ENCODE data around the gene ROBO2. TPM values are rescaled to one million over a fixed set of nuclear protein-coding genes. Genes with fewer than 3 reads are reported as not detected.

ROBO2 gene
- total and polyA plus RNA-seq, 2 experiments from 2014 or later, result 1.5 to 7.8 TPM

DNA sequence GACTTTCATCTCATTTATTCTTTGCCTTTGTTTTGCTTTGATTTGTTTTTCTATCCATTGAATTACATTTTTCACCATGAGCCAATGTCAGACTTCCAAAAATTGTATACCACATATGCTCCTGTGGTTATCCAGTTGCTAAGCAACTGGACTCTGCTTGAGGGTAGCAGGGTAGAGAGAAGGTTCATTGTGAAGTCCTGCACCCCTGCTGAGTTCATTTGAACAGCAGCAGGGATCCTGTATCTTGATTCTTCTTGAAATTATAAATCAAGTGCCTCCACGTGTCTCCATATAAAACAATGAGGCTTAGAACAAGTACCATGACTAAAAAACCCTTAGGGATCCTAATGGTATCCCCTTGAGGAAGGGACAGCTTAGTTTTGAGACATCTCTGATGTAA lies 449.3 kb downstream of the ROBO2 start:
- Histone ChIP-seq H2AFZ (no peak overlapping the region), H3K4me2 (no peak overlapping the region), H3K79me2 (replicated peaks; ENCODE audit: insufficient read depth) (no peaks in the 10 kb centered on the region), H3K27me3 (ENCODE audit: insufficient read depth) (no peaks in the 10 kb centered on the region), H4K20me1 (replicated peaks; ENCODE audit: insufficient read depth) (no peaks in the 10 kb centered on the region), H3K27ac (ENCODE audit: low read depth) (no peak overlapping the region), H3K9me2 (ENCODE audit: insufficient read depth) (peaks cover 10% of the 10 kb centered on the region), H3F3A (replicated peaks; ENCODE audit: low read depth) (no peaks in the 10 kb centered on the region), H3K36me3 (ENCODE audit: insufficient read depth) (no peaks in the 10 kb centered on the region), H3K4me3 (no peak overlapping the region), H3K4me1 (ENCODE audit: insufficient read depth) (peaks cover 5% of the 10 kb centered on the region; the same call in 1 of the 2 replicates)
- DNase-seq (ENCODE audit: low spot score) (no peak), ATAC-seq (no peak)
- H3K4me1 Mint-ChIP-seq, result peaks cover 13% of the 10 kb centered on the region; the same call in 2 of the 3 replicates
- H3K27me3 Mint-ChIP-seq (ENCODE audit: insufficient read depth, low read depth, poor library complexity), result peaks cover 2% of the 10 kb centered on the region
- no peak overlapping the region for H3K4me3 Mint-ChIP-seq
- peaks cover 17% of the 10 kb centered on the region; the same call in 2 of the 3 replicates for H3K9me3 Mint-ChIP-seq
- peaks cover 27% of the 10 kb centered on the region for H3K36me3 Mint-ChIP-seq (ENCODE audit: low read depth)
- TF ChIP-seq CTCF (conservative IDR thresholded peaks at IDR 0.05; ENCODE audit: low read depth in 2 of 2), result no peak
- no peak for TF ChIP-seq EZH2 (IDR thresholded peaks at IDR 0.05; ENCODE audit: low read depth, unreplicated experiment)
- no peak for TF ChIP-seq CREB1 (CRISPR knock-in tag; IDR thresholded peaks at IDR 0.05; ENCODE audit: low read depth)
- no peak for TF ChIP-seq EZH2phosphoT487 (IDR thresholded peaks at IDR 0.05; ENCODE audit: unreplicated experiment)
- TF ChIP-seq, protein P1, sequence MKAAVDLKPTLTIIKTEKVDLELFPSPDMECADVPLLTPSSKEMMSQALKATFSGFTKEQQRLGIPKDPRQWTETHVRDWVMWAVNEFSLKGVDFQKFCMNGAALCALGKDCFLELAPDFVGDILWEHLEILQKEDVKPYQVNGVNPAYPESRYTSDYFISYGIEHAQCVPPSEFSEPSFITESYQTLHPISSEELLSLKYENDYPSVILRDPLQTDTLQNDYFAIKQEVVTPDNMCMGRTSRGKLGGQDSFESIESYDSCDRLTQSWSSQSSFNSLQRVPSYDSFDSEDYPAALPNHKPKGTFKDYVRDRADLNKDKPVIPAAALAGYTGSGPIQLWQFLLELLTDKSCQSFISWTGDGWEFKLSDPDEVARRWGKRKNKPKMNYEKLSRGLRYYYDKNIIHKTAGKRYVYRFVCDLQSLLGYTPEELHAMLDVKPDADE (IDR thresholded peaks at IDR 0.05), result no peak
- TF ChIP-seq POLR2AphosphoS5 (IDR thresholded peaks at IDR 0.05; ENCODE audit: low read depth), result no peak
- TF ChIP-seq JUNB (IDR thresholded peaks at IDR 0.05; ENCODE audit: unreplicated experiment), result no peak
- no peak for TF ChIP-seq ZNF114 (CRISPR knock-in tag; IDR thresholded peaks at IDR 0.05)
- TF ChIP-seq REST (IDR thresholded peaks at IDR 0.05; ENCODE audit: unreplicated experiment), result no peak
- TF ChIP-seq ZNF331 (CRISPR knock-in tag; IDR thresholded peaks at IDR 0.05; ENCODE audit: low read depth), result no peak
- TF ChIP-seq NANOG (IDR thresholded peaks at IDR 0.05; ENCODE audit: borderline replicate concordance), result no peak
- TF ChIP-seq ZNF462 (CRISPR knock-in tag; IDR thresholded peaks at IDR 0.05), result no peak
- TF ChIP-seq STAT1 (IDR thresholded peaks at IDR 0.05; ENCODE audit: unreplicated experiment), result no peak
- no peak overlapping the region for H3K27ac Mint-ChIP-seq
